GM19467 (cell line): ENCODE measurements around the gene AOAH.

Experiments
- ATAC-seq: cut with Tn5 transposase; IDR thresholded peaks from one replicate; pipeline ENCODE4 v1.9.1; 2021; ENCODE audit warnings: mild to moderate bottlenecking, moderate library complexity; ENCODE audit not compliant: unreplicated experiment

AOAH gene

DNA sequence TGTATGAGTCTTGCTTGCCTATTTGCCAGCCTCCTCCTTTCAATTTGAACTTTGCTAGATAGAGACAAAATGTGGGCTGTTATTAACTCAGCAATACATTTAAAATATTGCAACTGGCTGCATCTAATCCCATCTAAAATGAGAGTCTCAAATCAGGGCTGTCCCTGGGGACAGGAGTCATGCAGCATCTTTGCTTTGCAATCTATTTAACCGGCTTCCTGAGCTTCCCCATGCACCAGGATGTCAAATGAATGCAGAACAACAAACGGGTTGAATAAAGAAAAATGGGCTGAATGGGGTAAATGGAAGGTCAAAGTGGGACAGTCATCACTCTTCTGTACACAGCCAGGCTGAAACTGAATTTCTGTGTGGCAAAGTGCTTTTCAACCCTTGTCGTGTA is 89.2 kb downstream of the AOAH start:
- ATAC-seq, result no peak

DNA sequence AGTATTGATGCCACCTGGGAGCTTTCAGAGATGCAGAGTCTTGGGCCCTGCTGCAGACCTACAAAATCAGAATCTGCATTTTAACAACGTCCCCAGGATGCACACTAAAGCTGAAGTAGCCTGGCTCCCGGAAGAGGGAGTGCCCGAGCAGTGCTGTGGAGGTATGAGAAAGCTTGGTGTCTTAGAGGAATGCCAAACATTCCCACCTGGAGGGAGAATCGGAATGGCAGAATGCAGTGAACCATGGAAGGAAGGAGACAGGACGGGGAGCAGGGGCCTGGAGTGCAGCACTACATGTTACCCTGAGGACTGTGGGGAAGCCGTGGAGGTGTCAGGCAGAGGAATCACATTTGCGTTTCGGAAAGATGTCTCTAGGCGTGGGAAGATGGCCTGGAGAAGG is 90.9 kb downstream of the AOAH start:
- ATAC-seq, result no peak

DNA sequence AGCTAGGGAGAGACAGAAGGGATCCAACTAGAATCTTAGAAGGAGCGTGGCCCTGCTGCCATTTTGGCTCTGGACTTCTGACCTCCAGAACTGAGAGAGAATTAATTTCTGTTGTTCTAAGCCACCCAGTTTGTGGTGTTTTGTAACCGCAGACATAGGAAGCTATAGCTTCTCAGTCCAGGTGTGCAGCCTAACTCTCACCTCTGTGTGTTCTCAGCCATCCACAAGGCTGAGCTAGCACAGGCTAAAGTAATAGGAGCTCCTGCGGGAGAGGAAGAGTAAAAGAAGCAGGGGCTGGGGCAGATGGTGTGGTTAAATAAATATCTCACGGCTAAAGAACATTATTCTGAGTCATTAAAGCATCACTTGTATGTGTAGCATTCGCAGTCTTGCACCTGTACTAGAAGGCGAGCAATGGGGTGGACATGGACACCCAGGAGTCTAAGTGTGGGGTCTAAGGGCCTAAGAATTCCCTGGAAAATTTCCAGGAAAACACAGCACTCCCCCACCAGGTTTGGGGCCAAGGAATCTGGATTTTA is 94.1 kb downstream of the AOAH start:
- ATAC-seq, result no peak

- no peak for ATAC-seq
Measured at GRCh38 chr7:36629351-36629750, 94.9 kb downstream of the AOAH start.

GRCh38 chr7:36627836-36628235 is 96.5 kb downstream of the AOAH start:
- ATAC-seq, result no peak

DNA sequence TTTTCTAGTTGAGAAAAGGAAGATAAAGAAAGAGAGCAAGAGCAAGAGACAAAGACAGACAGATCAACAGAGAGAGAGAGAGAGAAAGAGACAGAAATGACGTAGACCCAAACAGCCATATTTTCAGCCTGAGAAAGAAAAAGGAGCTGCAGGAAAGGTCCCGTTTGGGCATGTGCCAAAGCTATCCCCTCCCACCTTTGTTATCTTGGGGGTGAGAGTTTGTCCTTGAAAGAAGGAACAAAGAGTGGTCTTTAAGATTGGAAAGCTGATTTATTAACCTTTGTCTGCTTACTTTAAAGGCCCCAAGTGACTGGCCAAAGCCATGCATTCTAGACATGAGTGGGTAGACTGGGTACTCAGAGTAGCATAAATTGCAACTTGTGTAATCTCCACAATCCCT is 98.2 kb downstream of the AOAH start:
- ATAC-seq, result no peak

GRCh38 chr7:36625247-36625646 is 99.0 kb downstream of the AOAH start:
- ATAC-seq, result no peak

- no peak for ATAC-seq
Measured at GRCh38 chr7:36623247-36623646, 101.0 kb downstream of the AOAH start.

DNA sequence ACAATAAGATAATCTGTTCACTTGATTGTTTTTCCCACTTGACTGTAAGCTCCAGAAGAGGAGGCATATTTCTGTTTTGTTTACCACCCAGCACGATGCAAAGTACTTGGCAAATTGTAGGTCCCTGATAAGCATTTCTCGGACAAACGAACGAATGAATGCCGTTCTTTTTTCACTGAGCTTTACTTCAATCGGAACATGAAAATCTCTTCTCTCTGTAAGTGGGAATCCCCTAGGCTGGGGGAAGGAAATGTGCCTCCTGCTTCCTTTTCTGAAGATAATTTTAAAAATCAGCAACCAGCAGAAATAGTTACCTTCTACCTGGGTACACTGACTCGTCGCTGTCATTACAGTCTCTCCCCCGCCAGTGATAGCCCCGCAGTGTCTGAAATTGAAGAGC is 102.9 kb downstream of the AOAH start:
- no peak for ATAC-seq

- no peak for ATAC-seq
Measured at GRCh38 chr7:36620166-36620708, 104.1 kb downstream of the AOAH start.

DNA sequence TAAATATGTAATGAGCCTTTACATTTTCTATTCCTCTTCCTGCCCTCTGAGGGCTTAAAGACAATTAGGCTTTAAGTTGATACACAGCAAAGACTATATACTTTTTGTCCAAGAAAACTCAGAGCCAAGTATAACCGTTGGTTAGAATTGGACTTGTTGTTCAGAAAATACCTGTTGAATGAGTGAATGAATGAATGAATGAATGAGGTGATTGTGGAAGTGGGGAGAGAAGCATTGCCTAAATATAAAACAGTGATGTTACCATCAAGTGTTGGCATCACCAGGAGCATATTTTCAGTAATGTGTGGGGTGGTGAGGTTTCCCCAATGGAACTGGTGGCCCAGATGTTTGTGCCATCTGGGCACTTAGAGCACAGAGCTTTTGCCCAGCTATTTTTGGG is 106.9 kb downstream of the AOAH start:
- ATAC-seq, result no peak

DNA sequence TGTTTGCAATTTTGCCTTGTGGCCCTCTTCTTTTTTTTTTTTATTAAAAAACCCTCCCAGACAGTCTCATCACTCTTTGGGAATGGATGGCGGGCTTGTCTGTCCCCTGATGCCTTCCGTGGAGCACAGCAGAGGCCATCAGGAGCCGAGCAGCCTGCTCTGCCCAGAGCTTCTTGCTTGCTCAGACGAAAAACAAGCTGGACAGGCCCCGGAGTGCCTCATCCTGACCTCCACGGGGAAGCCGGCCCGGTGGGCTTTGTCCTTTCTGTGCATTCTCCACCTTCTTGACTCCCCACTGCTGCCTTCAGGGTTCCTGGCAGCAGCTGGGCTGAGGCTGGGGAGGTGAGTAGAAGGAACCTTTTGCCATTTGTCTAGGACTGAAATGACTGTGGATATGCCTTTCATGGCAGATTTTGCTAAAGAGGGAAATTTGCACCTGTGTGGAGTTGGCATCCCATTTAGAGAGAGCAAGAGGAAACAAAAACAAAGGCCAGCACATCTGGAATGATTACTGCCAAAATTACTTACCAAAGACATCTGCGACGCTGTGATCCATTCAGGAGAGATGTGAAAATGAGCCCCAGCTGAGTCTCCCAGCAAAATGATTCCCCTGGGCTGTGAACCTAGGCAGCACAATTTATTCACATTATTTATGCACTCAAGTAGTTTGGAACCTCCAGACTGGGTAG is 108.3 kb downstream of the AOAH start:
- no peak for ATAC-seq

DNA sequence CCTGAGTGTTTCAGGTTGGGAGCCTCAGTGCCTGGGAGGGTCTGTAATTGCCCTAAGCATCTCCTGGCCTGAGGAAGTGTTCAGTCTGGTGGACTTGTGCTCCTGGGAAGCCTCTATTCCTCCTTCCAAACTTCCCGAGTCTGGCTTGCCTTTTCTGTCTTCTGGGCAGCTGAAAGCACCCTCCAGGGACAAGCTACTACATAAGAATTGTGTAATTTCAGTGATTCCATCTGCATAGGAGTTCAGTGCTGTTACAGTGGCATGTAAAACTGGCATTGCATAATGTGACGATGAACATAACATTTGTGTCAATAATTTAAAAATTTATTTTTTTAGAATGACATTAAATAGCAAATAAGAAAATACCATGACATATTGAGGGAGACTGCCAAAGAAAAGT is 109.3 kb downstream of the AOAH start:
- no peak for ATAC-seq

- ATAC-seq, result no peak
Measured at GRCh38 chr7:36613031-36613614, 111.2 kb downstream of the AOAH start.

- ATAC-seq, result no peak
Measured at GRCh38 chr7:36611703-36612102, 112.6 kb downstream of the AOAH start.

- ATAC-seq, result no peak
Measured at GRCh38 chr7:36607721-36608095, 116.6 kb downstream of the AOAH start.

- no peak for ATAC-seq
Measured at GRCh38 chr7:36606976-36607720, 117.1 kb downstream of the AOAH start.

GRCh38 chr7:36606153-36606975 is 117.9 kb downstream of the AOAH start:
- no peak for ATAC-seq

DNA sequence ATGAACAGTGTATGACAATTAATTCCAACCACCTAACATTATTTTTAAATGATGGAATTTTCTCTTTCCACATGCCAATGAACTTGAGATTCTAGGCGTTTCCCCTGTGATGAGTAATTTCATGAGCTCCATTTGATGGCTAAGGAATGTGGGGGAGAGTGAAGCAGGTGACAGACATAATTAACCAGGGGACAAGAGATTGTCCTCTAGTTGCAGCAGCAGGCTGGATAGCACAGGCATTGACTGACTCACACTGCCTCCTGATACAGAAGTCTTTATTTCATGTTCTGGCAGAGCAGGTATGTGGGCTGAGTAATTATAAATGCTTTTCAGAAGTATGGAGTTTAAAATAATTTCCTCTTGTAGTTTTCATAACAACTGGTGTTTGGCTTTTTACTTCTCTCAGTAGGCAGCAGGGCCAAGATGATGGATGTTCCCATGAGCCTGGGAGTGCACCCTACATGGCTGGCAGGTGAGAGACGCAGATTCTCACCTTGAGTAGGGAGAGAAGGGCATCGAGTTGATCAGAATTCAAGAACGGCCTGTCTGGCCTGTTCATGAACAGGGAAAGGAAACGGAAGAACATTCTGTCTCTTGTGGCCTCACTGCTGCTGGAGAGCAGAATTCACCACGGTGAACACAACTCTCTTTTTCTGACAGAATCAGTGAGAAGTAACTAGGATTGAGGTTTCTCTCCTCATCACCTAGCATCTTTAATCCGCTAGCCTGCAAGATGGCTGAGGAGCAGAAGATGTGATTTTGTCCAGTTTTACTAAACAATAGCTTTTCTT is 118.8 kb downstream of the AOAH start:
- no peak for ATAC-seq

DNA sequence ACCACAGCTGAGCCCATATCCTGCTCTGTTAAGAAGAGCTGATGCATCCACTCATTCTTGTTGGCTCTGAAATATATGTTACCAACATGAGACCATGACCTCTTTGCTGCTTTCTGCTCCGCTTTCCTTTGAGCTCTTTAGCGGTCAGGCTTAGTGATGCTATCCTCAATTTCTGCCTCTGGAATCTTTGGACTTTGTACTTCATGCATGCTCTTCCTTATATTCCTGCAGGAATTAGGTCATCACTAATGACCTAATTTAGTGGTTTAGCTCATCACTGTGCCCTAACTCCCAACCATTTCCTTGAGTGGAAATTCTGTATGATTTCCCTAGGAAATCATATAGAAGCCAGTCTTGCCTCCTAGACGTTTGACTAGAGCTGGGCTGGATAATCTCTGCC is 119.5 kb downstream of the AOAH start:
- ATAC-seq, result no peak
